NCI-H446 treated with DMSO at 0.1 percent for 48 hours (cell line): ENCODE data around the gene KATNB1.
"Not testable (repeated sequence)": the region's sequence is repeated elsewhere in the genome, so short reads cannot be mapped to it uniquely, and the experiment has no call there.

ENCODE experiments used
- DNase-seq: peaks from one replicate; lab custom pipeline; 2025; lab: John Stamatoyannopoulos, UW

Gene KATNB1

DNA sequence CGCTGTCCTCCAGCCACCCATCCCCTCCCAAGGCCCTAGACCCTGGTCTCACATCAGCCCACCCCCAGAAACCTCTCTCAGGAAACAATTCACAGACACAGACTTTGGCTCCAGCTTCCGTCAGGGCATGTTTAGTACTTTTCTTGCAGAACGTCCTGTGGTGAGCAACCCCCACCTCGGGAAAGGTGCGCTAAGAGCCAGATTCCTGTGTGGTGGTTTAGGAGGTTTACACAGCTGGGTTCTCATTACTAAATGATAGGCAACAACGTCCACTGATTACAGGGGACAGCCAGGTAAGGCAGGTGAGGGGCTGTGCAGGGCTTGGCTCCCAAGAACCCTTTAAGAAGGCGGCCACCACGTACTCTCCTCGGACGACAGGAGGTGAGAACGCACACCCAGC, 37.4 kb downstream of the KATNB1 start:
- DNase-seq, result no peak

GRCh38 chr16:57773655-57774295, 38.2 kb downstream of the KATNB1 start:
- DNase-seq, result no peak

DNA sequence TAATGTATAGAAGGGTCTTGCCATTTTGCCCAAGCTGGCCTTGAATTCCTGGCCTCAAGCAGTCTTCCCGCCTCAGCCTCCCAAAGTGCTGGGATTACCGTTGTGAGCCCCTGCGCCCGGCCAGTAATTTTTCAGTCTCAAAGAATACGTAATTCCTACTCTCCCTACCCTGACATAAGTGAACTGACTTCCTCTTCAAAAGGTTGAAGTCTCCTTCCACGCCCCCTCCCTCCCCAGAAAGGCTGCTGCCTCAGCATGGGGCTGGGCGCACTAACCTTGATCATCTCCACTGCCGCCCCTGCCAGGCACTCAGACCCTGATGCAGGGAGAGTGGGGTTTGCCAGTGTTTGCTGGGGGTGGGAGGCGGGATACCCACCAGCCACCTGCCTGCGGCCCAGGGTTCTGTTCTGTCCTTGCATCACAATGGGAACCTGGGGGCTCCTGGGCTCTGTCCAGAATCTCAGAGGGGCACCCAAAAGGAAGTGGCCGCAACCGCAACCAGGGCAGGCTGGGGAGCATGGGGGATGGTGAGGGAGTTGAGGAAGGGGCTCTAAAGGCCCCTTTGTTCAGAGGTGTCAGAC, 39.2 kb downstream of the KATNB1 start:
- no peak for DNase-seq

DNA sequence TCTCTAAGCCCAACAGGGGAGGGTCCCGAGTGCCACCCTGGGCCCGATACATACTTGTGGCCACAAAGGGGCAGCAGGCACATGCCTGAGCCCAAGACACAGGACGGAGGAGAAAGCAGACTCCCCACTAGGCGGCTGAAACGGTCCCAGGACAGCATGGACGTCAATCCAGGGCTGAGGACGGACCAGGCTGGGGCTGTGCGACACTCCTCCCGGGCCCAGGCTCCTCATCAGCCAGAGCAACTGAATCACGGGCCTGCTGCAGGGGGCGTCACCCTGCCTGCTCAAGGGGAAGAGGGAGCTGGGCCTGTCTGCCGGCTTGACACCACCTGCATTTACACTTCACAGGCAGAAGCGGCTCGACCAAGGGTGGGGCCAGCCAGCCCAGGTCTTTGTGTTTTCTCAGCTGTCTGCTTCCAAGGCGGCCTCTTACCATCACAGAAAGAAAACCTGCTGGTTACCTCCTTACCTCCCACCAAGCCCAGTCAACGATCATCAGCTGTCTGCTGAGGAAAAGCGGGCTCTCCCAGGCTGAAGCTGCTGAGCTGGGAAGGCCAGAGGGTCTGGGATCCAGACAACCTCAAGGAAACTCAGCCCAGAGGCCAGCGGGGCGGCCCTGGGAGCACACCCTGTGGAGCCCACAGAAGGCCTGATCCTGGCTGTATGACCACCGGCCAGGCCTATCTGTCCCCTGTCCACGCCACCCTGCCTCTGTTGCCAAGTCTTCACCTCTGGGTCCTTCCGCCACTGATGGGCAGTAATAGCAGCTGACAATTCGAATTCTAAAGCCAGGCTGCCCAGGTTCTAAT, 40.3 kb downstream of the KATNB1 start:
- DNase-seq, result no peak

DNA sequence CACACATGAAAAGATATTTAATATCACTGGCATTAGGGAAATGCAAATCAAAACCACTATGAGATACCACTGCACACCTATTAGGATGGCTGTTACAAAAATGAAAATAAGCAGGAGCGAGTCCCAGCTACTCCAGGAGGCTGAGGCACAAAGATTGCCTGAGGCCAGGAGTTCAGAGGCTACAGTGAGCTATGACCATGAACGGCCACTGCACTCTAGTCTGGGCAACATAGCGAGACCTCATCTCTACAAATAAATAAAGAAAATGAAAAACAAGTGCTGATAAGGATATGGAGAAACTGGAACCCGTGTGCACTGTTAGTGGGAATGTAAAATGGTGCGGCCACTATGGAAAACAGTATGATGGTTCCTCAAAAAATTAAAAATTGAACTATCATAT, 43.1 kb downstream of the KATNB1 start:
- DNase-seq, result no peak

- not testable (repeated sequence) for DNase-seq
Measured at GRCh38 chr16:57779836-57780235, 44.3 kb downstream of the KATNB1 start.

GRCh38 chr16:57781349-57781740, 45.8 kb downstream of the KATNB1 start:
- DNase-seq, result no peak

DNA sequence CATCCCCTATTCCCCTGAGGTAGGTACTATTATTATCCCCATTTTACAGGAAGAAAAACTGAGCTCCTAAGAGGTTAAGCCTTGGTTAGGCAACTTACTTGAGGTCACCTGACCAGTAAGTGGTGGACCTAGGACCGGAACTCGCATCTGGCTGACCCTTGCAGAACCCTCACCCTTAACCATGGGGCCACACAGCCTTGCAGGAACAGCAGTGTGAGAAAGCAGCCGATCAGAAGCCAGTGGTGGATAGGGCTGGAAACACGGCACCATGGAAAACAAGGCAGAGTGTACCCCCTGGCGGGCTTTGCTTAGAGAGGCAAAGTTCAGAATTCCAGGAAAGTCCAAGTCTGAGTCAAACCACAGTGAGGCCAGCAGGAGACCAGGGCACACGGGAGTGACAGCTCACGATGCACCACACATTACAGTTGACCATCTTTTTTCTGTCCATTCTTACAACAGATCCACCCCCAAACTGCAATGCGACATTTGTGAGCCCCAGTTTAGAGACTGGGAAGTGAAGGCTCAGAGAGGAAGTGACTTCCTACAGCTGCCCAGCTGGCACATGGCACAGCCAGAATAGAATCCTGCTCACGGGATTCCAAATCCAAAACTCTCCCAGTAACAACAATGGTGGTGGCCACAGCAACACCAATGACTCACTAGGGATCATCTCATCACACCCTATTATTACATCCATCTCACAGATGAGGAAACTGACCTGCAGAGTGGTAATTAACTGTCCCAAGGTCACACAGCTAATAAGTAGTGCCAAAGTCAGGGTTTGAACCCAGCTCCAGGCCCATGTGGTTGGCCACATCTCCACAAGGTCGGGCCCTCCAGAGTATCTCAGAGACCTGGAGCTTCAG, 46.4 kb downstream of the KATNB1 start:
- DNase-seq, result no peak

GRCh38 chr16:57782607-57783055, 47.1 kb downstream of the KATNB1 start:
- DNase-seq, result not testable (repeated sequence)

DNA sequence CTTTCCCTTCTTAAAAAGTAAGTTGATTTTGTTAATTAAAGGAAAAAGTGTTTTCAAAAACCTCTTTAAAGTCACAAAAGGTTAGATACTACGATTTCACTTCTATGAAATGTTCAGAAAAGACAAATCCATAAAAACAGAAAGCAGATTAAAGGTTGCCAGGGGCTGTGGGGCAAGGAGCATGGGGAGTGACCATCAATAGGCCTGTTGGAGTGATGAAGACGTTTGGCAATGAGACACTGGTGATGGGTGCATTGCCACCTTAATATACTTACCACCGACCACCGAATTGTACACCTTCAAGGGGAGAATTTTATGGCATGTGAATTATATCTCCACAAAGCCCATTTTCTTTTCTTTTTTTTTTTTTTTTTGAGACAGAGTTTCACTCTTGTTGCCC, 47.5 kb downstream of the KATNB1 start:
- DNase-seq, result no peak

- no peak for DNase-seq
Measured at GRCh38 chr16:57783883-57784282, 48.3 kb downstream of the KATNB1 start.

GRCh38 chr16:57784334-57784733, 48.8 kb downstream of the KATNB1 start:
- DNase-seq, result no peak

GRCh38 chr16:57785385-57785784, 49.8 kb downstream of the KATNB1 start:
- DNase-seq, result no peak

DNA sequence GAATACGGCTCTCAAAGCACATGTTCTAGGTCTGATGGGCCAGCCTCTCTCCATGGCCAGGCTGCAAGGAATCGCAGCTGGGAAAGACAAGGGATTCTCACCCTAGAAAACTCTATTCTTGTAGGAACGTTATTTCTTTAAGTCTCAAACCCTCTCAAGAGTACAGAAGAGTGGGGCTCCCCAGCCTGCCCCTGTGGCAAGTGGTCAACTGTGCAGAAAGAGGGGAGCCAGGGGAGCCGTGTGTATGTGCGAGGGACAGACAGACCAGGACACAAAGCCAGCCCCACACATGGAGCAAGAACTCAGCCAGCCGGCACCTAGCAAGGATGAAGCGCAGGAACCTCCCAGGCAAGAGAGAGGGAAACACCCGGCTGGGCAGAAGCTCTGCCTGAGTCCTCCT, 50.4 kb downstream of the KATNB1 start:
- DNase-seq, result no peak

GRCh38 chr16:57786632-57787518, 51.3 kb downstream of the KATNB1 start:
- DNase-seq, result no peak

GRCh38 chr16:57787519-57787905, 51.9 kb downstream of the KATNB1 start:
- no peak for DNase-seq

GRCh38 chr16:57788252-57788841, 52.8 kb downstream of the KATNB1 start:
- DNase-seq, result no peak

DNA sequence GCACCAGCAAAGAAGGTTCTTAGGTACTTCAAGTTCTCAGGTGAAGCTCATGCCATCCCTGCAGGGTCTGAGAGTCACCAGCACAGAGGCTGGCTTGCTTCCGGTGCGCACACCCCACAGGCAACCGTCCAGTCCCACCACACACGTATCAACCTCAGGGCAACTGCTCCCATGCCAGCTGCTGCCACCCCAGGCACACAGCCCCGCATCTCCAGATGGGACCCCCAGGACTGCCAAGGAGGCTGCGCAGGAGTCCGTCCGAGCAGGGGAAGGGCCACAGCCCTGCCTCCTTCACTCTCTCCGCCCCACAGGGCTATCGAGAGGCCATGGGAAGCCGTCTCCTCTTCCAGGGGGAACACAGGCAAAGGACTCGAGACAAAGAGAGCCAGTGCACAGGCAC, 53.4 kb downstream of the KATNB1 start:
- DNase-seq, result no peak

- no peak for DNase-seq
Measured at GRCh38 chr16:57791195-57791892, 55.8 kb downstream of the KATNB1 start.

DNA sequence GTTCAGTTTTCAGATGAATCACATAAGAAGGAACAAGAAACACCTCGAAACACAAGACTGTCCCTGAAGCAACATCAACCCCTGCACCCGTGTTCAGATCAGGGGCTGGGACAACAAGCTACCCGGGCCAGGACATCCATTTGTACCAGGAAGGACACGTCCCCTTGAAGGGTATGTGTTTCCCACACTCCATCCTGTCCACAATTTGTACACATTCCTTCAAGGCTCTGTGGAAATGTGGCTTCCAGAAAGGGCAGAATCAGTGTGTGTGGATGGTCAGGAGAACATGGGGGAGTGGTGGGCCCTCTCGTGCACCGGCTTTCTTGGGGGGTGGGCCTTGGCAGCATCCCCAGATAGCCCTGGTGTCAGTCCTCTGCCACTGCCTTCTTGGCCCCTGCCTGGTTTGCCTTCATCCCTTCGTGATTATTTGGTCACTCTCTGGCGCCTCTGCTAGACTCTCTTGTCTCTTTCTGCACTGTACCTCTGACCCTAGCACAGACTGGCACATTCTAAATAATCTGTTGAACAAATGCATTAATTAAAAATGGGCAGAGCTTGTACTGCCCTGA, 56.4 kb downstream of the KATNB1 start:
- no peak for DNase-seq
